HG03460 (cell line): Measurements from ENCODE around the gene TLE3.

Experiments used
- ATAC-seq: cut with Tn5 transposase; IDR thresholded peaks from one replicate; pipeline ENCODE4 v1.9.1; 2021; ENCODE audit not compliant: unreplicated experiment

TLE3 gene

DNA sequence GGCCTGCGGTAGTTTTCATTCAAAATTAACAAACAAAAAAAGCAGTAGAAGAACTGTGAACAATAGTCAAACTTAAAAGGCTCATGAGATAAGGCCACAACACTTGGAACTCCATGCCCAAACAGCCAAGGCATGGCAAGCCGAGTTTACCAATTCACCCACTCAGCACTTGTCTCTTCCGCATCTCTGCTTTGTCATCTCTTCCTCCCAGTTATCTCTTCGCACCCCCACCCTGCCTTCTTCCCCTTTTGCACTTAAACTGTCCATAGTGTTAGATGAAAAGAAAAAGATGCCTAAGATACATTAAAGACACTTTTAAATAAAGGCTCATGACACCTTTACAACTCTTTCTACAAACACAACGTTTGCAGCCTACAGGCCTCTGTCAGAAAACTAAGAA is 11.1 kb downstream of the TLE3 start:
- no peak for ATAC-seq

DNA sequence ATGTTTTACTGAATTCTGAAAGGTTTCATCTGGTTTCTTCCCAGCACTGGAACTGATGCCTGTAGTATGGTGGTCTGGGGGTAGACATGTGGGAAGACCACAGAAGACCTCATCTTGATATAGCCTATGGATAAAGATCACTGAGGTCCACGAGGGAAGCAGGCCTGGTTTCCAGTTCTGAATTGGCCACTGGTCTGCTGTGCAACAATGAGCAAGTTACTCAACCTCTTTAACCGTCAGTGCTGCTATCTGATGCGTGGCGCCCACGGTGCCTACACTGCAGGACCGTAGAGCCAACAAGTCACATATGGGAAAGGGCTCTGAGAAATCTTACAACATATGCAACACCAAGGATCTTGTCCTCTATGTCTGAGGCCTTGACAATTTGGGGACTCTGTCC is 13.3 kb downstream of the TLE3 start:
- ATAC-seq = no peak

DNA sequence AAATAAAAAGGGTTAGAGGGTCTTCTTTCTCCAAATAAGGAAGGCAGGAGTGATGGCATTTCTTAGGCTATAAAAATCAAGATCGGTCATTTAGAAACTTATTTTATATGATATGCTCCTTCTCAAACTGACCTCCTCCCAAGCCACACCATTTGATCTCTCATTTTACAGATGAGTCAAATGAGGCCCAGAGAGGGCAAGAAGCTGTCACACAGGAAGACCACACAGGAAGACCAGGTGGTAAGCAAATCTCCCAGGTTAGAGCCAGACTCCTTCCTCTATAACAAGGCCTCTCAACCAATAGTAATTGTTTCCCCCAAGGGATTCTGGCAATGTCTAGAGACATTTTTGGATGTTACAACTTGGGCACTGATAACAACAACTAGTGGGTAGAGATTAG is 13.8 kb downstream of the TLE3 start:
- peak; percentile 70 for ATAC-seq

DNA sequence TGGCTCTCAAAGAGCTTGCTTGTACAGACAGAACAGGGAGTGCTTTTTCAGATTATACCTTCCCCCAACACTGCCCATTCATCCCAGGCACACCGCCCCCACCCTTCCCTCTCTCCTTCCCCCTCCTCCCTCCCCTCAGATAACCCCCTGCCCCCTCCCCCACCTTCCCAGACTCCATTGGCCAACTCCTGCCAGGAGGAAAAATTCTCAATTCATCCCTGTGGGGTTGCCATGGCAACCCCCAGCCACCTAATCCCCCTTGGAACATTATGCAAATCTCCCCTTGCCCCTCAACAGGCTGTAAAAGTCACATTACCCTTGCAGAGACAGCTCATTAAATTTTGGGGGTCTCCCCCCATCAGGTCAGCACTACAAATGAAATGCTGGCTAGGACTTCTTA is 14.3 kb downstream of the TLE3 start:
- ATAC-seq = no peak

DNA sequence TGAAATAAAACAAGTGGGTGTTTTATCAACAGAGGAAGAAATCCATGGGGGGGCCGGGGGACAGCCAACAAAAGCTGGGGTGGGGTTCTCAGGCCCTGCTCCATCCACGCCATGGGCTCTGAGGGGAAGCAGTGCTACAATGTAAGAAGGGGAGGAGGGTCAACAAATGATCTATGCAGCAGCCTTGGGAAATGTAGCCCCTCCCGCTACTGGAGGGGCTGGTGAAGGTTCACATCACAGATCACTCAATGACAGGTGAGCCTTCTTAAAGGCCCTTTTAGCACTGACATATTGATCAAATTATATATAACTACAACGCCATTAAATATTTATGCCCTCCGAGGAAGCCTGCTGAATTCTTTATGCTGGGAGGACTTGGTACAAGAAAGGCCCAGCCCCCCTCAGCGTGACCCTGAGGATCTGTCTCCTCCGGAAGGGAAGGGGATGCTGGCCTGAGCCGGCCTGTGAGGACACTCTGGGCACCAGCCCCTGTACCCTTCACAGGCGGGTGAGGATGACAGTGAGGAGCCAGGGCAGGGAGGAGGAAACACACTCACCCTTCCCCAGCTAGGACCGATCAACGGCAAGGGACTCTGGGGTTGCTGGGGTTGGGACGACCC is 15.3 kb downstream of the TLE3 start:
- no peak for ATAC-seq

DNA sequence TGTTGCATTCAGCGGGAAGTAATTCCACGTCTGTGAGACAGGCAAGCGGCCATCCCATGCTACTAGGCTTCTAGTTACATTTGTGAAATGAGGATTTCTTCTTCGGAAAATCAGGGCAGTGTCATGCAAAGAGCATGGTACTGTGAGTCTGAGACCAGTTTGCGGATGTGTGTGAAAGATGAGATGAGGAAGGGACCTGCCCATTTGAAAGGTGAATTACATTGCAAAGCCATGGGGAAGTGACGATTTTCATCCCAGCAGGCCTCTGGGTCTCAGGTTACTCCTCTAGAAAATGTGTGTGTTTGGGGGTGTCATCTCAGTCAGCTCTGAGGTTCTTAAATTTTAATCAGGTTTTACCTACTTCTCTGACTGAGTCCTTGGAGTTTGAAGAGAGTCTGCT is 16.1 kb downstream of the TLE3 start:
- no peak for ATAC-seq

DNA sequence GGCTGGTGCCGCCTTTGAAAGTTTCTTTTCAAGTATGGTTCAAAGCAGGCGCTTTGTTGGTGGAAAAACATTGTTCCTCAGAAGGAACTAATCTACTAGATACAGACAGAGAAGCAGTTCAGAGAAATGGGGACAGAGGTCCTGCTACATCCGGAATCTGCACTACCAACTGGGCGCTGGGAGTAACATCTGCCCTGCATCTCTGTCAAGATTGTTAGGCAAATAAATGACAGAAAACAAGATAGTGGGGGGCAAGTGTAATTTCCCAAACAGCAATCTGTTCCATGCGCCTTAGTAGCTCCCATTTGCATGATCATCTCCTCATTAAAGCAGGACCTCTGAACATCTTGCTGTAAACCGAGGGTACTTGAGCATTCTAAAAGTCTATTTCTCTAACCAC is 17.4 kb downstream of the TLE3 start:
- no peak for ATAC-seq

DNA sequence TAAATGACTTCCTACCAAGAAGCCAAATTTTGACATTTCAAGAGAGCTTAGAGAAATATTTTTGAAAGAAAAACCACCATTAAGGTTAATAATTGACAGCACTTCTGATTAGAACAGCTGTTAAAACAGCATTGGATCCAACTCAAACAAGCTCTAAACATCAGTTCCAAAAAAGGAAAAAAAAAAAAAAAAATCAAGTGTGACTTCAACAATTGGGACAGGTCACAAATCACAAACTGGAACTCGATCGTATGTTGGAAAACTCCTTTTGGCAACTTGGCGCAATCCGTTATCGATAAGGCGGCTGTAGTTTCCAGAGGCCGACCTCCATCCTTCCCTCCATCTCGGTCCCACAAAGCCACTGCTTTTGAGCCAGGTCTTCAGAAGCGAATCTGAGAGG is 17.8 kb downstream of the TLE3 start:
- no peak for ATAC-seq

DNA sequence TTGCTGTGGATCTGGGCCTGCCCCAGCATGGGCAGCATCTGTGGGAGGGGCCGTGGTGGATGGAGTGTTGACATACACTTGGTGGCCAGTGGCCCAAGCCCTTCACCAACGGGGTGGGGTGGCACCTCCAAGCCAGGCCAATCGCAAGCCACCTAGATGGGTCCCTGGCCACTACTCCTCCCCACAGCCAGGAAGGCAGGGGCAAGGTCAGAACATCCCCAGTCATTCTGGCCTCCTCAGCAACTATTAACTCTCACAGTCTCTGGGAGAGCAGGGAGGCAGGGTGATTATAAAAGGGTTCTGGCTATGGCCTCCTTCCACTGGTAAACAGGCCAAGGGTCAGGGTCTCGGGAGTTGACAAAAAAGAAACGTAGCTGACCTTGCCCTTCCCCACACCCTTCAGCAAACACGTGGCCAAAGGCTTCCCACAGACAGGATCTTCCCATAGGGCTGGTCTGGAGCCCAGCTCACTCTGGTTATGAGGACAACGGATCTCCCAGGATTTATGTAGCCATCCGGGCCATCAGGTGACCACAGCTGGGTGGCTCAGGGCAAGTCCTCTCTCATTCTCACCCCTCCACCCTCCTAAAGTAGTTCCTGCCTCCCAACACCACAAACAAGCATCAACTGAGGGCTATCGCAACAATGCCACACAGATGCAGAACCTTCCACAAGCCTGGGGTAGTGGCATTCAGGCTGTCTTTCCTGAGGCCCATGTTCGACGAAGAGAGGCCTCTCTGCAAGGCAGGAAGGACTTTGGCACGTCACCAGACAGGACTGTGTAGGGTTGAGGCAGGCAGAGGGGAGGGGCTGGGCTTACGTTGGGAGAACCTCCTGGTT is 18.9 kb downstream of the TLE3 start:
- no peak for ATAC-seq

DNA sequence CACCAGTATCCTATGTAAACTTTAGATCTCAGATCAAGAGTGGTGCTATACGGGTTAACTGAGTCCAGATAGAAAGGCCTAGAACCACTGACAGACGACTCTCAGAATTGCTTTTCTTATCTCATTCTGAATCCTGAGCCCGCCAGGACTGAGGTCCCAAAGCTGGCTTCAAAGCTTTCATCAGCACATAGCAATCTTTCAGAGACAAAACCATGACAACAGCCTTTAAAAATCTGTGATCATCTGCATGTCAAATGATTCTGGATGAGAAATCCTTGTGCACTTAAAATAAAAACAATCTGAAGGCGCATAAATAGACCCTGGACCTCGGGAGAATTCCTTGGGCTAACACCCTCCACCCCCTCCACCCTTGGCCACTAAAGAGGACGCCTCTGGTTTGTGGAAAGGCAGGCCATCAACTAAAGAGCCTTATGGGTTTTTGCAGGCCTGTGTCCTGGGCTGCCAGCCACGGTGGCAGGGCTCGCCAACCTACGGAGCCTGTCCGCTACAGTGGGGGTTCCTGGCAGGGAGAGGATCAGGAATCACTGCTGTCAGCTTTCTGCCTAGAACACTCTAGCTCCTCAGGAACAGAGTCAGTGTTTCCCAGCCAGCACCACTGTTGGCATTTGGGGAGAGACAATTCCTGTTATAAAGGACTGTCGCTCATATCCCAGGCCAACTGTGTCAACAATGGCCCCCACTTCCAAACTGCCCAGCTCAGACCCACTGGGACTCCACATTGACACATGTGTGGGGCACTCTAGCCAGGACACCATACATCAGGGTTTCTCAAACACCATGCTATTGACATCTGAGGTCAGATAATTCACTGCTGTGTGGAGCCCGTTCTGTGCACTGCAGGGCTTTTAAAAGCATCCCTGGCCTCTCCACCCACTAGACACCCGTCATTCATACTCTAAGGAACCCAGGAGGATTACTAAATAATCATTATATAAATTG is 20.2 kb downstream of the TLE3 start:
- ATAC-seq = no peak

DNA sequence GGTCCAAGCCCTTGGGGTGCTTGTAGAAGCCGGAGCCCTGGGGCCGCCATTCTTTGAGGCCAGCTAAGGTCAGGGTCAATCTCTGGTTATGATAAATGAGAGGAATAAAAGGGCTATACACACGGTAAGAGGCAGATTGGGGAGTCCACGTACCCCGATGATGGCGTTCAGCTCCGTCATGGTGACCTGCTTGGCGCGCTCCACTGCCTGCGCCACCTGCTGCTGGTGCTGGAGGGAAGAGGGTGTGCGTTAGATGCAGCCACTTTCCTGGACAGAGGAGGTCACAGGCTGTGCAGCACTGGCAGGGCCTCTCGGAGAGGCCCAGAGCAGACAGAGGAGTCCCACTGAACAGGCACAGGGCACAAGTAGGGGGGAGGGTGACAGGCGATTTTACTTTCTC is 23.3 kb downstream of the TLE3 start:
- ATAC-seq = no peak

DNA sequence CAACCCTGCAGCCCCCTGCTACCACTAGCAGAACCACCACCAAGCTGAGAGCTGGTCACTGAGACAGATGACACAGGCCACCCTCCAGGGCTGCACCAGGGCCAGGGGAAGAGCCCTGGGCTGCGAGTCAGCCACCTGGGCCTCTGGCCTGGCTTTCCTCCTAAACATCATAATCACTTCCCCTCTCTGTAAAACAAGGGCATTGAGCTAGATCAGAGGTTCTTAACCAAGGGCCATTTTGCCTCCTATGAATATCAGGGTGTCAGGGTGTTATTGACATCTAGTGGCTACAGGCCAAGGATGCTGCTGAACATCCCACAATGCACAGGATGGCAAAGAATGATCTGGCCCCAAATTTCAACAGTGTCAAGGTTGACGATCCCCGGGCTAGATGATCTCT is 25.2 kb downstream of the TLE3 start:
- ATAC-seq = no peak

DNA sequence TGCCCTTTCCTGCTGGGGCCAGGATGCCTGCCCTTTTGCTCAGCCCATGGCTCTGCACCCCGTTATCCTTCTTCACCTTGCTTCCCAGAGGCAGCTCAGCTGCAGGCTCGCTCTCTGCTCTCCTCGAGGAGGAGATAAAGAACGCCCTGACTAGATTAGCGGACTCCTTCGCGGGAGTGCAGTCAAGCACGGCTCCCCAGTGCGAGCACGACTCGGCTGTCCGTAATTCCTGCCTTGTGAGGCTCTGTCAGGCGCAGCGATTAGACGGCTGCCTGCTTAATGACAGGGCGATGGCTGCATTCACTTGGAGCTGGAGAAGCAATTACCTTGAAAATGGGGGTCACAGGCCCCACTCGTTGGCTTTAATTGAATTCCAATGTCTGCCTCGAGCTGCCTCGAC is 25.9 kb downstream of the TLE3 start:
- ATAC-seq = no peak

DNA sequence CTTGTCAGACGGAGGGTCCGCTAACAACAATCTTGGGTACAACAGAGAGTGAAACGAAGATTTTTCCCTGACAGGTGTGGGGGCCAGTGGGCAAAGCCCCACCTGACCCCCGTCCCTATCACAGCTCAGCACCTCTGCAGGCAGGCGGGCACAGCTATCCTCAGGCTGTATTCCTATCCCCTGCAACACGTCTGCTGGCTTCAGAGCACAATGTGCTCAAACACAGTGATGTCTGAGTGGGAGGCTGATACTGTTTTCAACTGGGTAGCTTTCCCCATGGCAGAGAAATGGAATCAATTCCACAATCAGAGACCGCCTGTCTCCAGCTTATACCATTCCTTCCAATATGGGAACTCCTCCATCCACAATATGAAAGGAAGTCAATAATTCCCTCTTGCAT is 28.0 kb downstream of the TLE3 start:
- ATAC-seq = no peak

DNA sequence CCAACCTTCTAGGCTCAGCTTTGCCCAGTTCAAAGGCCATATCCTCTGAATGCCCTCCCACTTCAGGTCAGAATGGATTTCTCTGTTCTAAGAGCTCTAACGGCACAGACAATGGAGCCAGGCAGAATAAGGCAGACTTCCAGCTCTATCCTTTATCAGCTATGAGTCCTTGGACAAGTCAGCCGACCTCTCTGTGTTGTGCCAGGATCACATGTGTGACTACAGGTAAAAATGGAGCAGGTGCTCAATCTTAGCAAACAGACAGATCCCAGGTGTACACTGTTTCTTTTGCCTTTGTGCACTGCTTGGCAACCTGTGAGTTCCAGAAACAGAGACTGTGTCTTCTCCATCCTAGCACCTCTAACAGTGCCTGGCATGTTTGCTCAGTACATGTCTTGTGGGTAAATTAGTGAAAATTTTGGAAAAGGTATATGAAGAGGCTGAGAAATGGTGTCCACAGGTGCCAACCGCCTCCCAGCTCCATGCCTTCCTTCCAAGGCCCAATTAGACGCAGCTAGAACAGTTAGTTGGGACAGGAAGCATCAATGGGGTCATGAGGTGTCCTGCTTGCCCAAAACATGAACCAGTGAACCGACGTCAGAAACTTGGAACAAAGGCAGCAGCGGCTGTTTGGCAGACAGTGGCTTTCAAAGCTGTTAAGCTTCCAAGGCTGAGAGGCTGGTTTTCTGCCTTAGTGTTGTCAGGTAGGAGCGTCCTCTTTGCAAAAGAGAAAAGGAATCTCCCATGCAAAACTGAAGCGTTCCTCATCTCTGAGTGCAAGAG is 28.7 kb downstream of the TLE3 start:
- ATAC-seq = no peak

DNA sequence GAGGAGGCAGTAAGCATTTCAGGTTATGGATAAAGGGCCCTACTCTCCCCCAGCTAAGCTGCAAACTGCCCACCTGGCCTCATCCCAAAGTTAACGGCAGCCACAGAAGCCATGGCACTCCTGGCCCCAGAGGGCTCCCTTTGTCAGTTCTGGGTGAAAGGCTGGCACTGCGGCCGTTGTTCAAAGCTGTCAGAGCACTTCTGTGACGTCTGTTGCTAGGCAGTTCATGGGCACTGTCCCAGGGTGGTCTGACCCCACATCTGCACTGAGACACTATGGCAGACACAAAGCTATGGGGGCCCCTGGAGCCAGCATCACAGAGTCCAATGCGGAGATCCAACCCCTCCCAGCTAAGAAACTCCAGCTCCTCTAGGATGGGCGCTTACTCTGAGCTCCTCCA is 30.0 kb downstream of the TLE3 start:
- ATAC-seq = no peak

DNA sequence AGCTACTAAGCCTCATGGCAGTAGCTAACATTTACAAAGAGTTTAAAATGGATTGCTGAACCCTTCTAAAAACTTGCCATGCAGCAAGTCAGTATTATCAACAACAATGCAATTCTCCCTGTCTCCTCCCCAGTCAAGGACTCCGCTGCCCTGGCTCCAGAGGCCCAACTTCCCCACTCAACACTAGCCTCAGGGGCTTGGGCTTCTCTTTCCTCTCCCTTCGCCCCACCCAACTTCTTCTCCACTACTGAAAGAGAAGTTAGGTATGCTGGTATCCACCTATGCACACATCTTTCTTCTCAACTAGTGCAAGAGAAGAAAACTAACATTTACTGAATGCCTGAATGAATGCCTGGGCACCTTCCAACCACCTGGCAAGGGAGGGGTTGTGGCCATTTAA is 30.7 kb downstream of the TLE3 start:
- no peak for ATAC-seq

DNA sequence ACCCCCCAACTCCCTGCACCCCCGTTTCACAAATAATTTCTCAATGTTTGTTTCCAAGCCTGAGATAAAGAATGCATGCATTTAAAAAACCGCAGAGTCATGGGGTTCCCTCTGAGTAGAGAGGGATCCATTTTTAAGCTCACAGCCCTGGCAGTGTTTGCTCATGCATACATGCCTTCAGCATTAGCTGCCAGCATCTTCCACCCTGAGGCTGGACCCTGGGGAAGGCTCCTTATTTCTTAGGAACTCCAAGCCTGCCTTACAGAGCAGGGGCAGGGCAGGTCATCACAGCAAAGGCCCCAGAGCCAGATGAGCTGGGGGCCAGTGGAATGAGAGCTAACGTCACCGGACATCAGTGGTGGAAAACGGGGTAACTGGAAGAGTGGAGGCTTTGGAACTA is 31.3 kb downstream of the TLE3 start:
- ATAC-seq = no peak

DNA sequence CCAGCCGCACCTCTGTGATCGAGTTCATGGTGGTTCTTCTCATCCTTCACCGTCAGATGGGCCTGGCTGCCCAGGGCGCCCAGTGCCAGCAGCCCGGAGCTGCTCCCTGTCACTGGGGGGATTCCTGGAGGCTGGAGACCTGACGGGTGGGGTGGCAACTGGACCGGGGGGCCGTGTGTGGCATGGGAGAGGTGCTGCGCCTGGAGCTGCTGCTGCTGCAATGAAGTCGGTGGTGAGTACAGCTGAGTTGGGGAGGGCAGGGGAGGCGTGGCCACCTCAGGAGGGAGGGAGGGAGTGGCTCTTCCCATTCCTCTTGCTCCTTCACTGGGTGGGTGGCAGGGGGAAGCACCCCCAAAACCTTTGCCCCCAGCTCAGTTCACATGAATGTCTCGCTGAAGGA is 31.7 kb downstream of the TLE3 start:
- no peak for ATAC-seq

DNA sequence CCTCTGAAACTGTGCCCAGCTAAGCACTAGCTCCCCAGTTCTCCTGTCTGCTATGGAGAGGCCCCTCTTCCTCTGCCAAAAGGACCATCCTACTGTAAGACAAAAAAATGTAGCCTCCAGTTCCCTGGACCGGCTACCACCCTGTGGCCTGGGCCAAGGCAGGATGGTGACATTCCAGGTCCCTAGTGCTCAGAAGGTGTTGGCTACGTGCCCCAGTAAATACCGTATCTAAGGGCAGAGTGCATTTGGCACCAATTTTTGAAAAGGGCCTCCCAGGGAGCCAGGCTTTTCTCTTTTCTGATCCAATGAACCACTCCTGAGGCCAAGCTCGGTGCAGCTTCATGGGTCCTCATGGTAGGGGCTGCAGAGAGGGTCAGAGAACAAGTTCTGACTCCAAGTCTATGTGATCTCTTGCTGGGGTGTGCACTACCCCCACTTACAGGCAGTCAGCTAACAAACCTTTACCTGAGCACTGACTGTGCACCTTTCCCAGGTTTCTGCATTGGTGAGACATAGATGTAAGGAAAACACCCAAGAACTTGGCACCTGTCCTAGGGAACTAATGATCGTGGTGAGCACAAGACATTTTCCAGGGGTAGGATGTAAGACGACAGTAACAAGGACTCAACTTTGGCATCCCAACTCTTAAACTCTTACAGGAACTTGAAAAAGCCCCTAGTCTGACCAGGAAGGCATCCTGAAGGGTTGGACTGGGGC is 32.6 kb downstream of the TLE3 start:
- ATAC-seq = no peak
